GM19239 (cell line): ENCODE data around the gene PSD.

Source experiments
- DNase-seq: peaks from one replicate; pipeline ENCODE4 v3.0.0; 2011; ENCODE audit warnings: low spot score; ENCODE audit not compliant: insufficient read length
- FAIRE-seq: peaks from 2 replicates; lab custom pipeline; 2011; peaks lifted over from hg19 to GRCh38; lab: Jason Lieb, UNC

PSD gene

GRCh38 chr10:102421757-102422512, 3.4 kb upstream of the PSD start:
- DNase-seq (no peak), FAIRE-seq (no peak)

GRCh38 chr10:102421507-102421756, 2.8 kb upstream of the PSD start:
- DNase-seq (no peak), FAIRE-seq (no peak)

- DNase-seq (peak; percentile 96), FAIRE-seq (peak; percentile 96)
Measured at GRCh38 chr10:102420714-102421506, 2.3 kb upstream of the PSD start, which contains the start of gene FBXL15. Gene FBXL15, plus strand, starts transcription at chr10:102420836. Its CDS starts 294 bp downstream, at chr10:102421130.

- FAIRE-seq, result no peak
Measured at GRCh38 chr10:102420181-102420713, 1.7 kb upstream of the PSD start.

GRCh38 chr10:102419269-102420180, 940 bp upstream of the PSD start:
- DNase-seq, result no peak
- peak; percentile 65 for FAIRE-seq

More at GRCh38 chr10:102420181-102420713, 1.7 kb upstream of the PSD start:
- no peak for DNase-seq

GRCh38 chr10:102416695-102417094, 1.9 kb downstream of the PSD start:
- FAIRE-seq (no peak), DNase-seq (no peak)

- FAIRE-seq (no peak), DNase-seq (no peak)
Measured at GRCh38 chr10:102416283-102416682, 2.3 kb downstream of the PSD start.

- no peak for FAIRE-seq
Measured at GRCh38 chr10:102414749-102415148, 3.8 kb downstream of the PSD start.

GRCh38 chr10:102413806-102414561, 4.6 kb downstream of the PSD start:
- FAIRE-seq (no peak), DNase-seq (no peak)

More at GRCh38 chr10:102414749-102415148, 3.8 kb downstream of the PSD start:
- no peak for DNase-seq

- FAIRE-seq, result no peak
- no peak for DNase-seq
Measured at GRCh38 chr10:102413053-102413705, 5.4 kb downstream of the PSD start.

GRCh38 chr10:102412293-102412692, 6.3 kb downstream of the PSD start:
- FAIRE-seq (no peak), DNase-seq (no peak)

- FAIRE-seq, result no peak
- no peak for DNase-seq
Measured at GRCh38 chr10:102411341-102412255, 7.0 kb downstream of the PSD start.

- FAIRE-seq (no peak), DNase-seq (no peak)
Measured at GRCh38 chr10:102410429-102411073, 8.0 kb downstream of the PSD start.

- DNase-seq (no peak), FAIRE-seq (no peak)
Measured at GRCh38 chr10:102409604-102410428, 8.8 kb downstream of the PSD start.

- FAIRE-seq (no peak), DNase-seq (no peak)
Measured at GRCh38 chr10:102408728-102409603, 9.6 kb downstream of the PSD start.
